Stimulated activated CD4-positive, alpha-beta T cell treated with anti-CD3 and anti-CD28 coated beads, Interleukin-2, amount 100 ng/mL, for 4 hours (primary cell): ENCODE measurements around the gene NDUFA7.
"Not testable (repeated sequence)": the region's sequence is repeated elsewhere in the genome, so short reads cannot be mapped to it uniquely, and the experiment has no call there.

Experiments
- DNase-seq: peaks from one replicate; pipeline ENCODE4 v3.0.0-alpha.2; 2020; ENCODE audit warnings: low read depth

Gene NDUFA7

DNA sequence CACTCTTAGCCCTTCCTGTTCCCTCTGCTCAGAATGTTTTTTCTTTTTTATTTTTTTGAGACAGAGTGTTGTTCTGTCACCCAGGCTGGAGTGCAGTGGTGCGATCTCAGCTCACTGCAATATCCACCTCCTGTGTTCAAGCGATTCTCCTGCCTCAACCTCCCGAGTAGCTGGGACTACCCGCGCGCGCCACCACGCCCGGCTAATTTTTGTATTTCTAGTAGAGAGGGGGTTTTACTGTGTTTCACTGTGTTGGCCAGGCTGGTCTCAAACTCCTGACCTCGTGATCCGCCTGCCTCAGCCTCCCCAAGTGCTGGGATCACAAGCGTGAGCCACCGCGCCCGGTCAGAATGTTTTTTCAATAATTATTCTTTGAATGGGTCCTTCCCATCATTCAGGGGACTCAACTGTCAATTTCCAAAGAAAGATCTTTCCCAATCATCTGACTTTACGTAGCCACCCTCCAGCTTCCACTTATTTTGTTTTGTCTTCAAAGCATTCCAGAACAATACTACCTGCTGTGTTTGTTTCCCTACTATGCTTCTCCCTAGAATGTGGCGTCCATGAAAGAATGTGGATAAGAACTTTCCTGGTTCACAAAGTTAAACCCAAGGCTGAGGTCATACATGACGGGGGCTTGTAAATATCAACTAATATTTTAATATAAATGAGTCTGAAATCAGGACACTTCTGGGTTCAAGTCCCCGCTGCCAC is 1.2 kb downstream of the NDUFA7 start:
- DNase-seq, result no peak

DNA sequence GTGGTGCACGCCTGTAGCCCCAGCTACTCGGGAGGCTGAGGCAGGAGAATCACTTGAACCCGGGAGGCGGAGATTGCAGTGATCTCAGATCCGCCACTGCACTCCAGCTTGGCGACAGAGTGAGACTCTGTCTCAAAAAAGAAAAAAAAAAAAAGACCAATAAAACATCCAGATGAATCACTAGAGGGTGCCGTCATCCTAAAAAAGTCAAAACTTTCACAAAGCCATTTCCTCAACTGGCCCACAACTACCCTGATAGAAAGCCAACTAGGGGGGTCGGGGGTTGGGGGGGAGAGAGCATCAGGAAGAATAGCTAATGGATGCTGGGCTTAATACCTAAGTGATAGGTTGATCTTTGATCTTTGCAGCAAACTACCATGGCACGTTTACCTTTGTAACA is 2.3 kb downstream of the NDUFA7 start:
- not testable (repeated sequence) for DNase-seq

DNA sequence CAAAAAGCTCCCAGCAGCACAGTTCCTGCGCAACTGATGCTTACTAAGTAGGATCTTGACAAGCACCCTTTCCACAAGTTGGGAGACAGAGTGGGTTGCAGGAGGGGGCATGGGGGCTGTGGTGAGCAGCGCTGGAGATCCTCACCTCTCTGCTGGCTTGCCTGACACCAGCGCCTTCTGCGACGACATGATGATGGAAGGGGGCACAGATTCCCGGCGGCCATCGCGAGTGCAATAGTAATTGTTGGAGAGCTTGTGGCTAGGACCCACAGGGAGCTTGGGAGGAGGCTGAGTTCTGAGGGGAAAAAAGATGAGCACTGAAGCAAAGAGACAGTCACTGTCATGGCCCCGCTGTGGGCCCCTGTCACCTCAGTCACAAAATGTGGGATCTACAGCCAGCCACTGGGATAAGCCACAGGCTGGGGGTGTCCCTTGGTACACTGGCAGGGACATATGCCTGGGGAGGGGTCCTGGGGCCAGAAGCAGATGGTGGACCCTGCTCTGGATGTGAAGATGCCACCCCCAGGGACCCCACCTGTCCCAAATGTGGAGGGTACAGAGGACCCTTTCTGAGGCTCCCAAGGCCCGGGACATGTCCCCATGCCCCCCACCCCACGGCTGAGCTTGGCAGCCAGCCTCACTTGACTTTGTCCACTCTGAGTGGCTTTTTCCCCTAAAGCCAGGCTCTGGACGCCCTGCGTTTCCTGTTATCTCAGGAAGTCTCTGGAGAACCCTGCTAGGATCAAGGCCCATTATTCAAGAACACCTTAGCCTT is 4.6 kb downstream of the NDUFA7 start:
- DNase-seq, result no peak

GRCh38 chr19:8314981-8315640 is 6.1 kb downstream of the NDUFA7 start:
- DNase-seq, result not testable (repeated sequence)

DNA sequence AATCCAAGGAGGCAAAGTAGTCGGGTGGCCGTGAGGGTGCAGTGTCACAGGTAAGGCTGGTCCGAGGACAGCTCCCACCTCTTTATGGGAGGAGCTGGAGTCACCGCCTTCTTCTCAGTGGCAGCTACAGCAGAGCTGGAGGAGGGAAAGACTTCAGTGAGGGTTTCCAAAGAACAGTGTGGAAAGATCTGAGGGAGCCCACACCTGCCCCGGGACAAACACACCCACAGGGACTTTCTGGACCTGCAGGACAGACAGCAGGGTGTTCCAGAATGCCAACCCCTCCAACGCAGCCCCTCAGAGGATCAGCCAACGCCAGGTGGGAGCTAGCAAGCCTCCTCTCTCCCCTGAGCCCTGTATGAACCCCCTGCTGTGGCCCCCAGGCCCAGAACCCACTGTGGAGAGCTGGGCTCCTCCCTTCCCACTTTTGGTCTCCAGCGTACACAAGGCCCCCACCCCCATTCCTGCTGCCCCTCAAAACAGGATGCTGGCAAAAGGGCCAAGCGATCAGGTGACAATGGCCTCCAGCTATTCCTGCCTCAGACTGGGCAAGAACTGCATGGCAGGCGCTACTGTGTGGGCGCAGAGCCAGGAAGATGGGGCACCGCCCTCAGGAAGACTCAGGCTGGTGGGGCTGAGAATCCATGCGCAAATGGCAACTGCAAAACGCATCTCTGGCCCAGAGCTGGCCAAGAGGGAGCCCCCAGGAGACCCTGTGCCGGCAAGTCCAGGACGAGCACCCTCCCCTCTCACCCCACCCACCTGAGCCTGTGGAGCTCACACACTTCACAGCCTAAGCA is 9.5 kb downstream of the NDUFA7 start:
- DNase-seq, result no peak

DNA sequence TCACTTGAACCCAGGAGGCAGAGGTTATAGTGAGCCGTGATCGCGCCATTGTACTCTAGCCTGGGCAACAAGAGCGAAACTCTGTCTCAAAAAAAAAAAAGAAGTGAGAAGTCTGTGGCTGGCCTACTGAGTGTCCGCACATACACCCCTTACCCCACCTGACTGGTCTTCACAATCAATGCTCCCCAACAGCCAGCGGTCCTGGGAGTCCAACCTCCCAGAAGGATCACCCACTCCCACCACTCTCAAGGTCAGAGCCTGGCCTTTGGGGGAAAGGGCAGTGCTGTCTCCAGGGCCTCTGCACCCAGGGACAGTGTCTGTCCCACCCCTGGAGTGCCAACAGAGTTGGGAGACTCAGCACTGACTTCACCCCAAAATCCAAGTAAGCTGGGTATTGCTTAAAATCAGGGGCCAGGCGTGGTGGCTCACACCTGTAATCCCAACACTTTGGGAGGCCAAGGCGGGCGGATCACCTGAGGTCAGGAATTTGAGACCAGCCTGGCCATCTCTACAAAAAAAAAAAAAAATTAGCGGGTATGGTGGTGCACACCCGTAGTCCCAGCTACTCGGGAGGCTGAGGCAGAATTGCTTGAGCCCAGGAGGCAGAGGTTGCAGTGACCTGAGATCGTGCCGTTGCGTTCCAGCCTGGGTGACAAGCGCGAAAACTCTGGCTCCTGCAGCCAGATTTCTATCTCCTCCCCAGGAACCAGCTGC is 10.7 kb downstream of the NDUFA7 start:
- no peak for DNase-seq

DNA sequence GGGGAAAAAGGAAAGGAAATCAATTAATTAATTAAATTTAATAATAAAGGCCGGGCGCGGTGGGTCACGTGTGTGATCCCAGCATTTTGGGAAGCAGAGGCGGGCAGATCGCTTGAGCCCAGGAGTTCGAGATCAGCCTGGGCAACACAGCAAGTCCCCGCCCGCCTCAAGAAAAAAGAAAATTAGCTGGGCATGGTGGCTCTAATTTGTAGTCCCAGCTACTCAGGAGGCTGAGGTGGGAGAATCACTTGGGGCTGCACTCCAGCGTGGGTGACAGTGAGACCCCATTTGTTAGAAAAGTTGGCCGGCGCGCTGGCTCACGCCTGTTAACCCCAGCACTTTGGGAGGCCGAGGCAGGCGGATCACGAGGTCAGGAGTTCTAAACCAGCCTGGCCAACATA is 12.3 kb downstream of the NDUFA7 start:
- DNase-seq, result no peak

GRCh38 chr19:8307965-8308866 is 13.0 kb downstream of the NDUFA7 start, which contains the start of gene CD320:
Gene CD320, minus strand, starts transcription at chr19:8308358. Its CDS starts 68 bp downstream, at chr19:8308290.
- DNase-seq, result peak; percentile 79

DNA sequence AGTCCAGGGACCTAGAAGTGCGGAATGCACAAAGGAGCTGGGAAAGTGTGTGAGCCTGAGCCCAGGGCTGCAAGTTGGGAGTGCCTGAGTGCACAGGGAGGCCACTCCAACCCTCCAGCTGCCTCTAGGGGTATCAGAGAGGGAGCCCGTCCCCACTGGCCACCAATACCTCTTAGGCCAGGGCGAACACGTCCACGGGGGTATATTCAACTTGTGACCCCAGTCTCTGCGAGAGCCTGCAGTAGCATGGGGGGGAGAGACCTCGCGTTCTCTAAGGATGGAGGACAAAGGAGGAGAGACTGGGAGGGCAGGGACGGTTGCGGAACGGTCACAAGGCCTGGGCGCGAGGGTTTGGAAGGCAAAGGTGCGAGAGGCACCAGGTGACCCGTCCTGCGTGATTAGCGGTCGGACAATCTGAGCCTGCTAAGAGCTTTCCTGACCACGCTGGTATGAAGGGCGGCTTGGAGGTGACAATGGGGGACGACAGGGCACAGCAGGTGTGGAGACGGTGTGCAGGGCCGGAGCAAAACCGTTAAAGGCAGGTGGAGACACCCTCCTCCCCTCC is 13.7 kb downstream of the NDUFA7 start:
- no peak for DNase-seq

DNA sequence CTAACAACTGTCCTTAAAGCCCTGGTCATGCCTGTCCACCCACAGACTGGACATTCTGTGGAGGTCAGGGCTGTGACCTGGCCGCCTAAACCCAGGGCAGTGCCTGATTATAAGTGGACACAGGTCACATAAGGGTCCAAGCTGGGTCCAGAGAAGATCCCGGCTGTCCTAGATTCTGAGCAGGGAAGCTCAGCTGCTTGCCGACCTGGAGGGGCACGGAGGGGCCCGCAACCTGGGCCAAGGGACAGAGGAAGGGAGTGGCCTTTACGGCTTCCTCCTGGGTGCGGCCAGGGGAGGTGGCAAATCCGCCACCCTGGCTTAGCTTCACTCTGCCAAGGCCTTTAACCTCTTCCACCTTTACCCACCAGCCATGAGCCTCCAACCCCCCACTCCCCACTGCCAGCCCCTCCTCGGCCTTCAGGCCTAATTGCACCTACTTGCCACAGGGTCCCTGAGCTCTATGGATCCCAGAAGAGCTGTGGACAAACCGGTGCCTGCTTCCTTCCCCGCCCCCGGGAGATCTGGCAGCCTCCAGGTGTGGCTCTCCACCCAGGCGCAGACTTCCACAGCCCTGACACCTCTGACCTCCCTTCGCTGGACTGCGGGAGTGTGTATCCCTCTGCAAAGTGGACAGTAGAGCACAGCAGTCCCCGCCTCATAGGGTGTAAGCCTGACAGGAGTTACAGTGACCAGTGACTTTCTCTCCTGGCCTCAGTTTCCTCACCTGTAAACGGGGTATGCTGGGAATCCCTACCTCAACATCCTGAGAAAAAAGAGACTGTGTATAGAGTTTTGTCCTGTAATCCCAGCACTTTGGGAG is 14.7 kb downstream of the NDUFA7 start:
- DNase-seq, result no peak

- DNase-seq, result no peak
Measured at GRCh38 chr19:8305798-8306197, 15.4 kb downstream of the NDUFA7 start.

- DNase-seq, result no peak
Measured at GRCh38 chr19:8304841-8305621, 16.1 kb downstream of the NDUFA7 start.

DNA sequence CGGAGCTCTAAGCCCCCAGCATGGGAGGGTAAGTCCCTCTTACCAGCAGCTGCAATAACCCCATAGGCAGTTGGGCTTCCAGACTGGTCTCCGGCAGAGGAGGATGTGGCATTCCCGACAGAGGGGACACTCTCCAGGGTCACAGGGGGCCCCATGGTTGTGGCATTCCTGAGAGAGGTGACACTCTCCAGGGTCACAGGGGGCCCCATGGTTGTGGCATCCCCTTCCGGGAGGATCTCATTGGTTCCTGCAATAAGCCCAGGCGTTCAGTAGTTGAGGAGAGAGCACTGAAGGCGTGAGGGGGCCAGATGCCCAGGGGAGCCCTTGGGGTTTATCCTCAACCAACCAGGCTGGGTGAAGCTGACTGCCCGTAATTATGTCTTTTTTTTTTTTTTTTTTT is 18.4 kb downstream of the NDUFA7 start:
- DNase-seq, result no peak

GRCh38 chr19:8302357-8302691 is 18.9 kb downstream of the NDUFA7 start:
- no peak for DNase-seq

DNA sequence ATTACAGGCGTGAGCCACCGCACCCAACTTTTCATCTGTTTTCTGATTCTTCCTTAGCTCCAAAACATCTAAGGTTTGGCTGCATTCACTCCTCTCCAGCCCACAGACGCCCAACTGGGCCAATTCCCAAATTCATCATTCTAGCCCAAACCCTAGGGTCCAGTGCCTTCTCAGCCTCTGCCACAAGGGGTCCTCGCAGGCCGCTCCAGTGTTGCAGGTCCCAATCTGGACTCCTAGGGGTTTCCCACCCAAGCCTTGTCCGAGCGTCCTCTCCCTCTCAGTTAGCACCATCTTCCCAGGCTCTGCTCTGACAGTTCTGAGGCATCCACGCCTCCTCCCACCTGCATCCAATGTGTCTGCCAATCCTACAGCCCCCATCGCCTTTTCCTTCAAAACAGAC is 29.8 kb downstream of the NDUFA7 start:
- DNase-seq, result not testable (repeated sequence)

- not testable (repeated sequence) for DNase-seq
Measured at GRCh38 chr19:8276508-8276907, 44.7 kb downstream of the NDUFA7 start.

GRCh38 chr19:8269724-8270123 is 51.5 kb downstream of the NDUFA7 start:
- no peak for DNase-seq

GRCh38 chr19:8265872-8266271 is 55.3 kb downstream of the NDUFA7 start:
- no peak for DNase-seq
